GM12878 (cell line): ENCODE results near the gene THRAP3. TPM values are rescaled to one million over a fixed set of nuclear protein-coding genes. Genes with fewer than 3 reads are reported as not detected.

Experiments
- ATF2 ChIP-seq: IDR thresholded peaks from 2 replicates; pipeline ENCODE4 v1.6.1; 2012; ENCODE audit warnings: low read length, inconsistent platforms
- BACH1 ChIP-seq: fragments of 450-650 bp; IDR thresholded peaks from 2 replicates; pipeline ENCODE4 v1.6.1; 2017; ENCODE audit warnings: mild to moderate bottlenecking, borderline replicate concordance
- CBX3 ChIP-seq: fragments of 200-600 bp; sonication (generic); IDR thresholded peaks from 2 replicates; pipeline ENCODE4 v1.6.1; 2016; ENCODE audit warnings: low read depth, borderline replicate concordance
- CBX5 ChIP-seq: sonication (generic); IDR thresholded peaks from 2 replicates; pipeline ENCODE4 v1.6.1; 2016; ENCODE audit warnings: low read depth, moderate library complexity, mild to moderate bottlenecking, inconsistent platforms
- CEBPB ChIP-seq, 2 experiments: fragments of 150-350 bp in 1 of 2; IDR thresholded peaks; 2 replicates each; pipeline ENCODE4 v1.6.1; 2012 to 2014; ENCODE audit warnings: low read depth in 2 of 2, low read length in 2 of 2, borderline replicate concordance in 1 of 2, inconsistent platforms in 1 of 2
- CHD4 ChIP-seq: fragments of 200-600 bp; sonication (generic); IDR thresholded peaks from 2 replicates; pipeline ENCODE4 v1.6.1; 2016; ENCODE audit warnings: mild to moderate bottlenecking
- CREB1 ChIP-seq: IDR thresholded peaks from 2 replicates; pipeline ENCODE4 v1.6.1; 2012; ENCODE audit warnings: low read depth, mild to moderate bottlenecking, inconsistent platforms
- DPF2 ChIP-seq: fragments of 450-650 bp; IDR thresholded peaks from 2 replicates; pipeline ENCODE4 v1.6.1; 2017; ENCODE audit warnings: mild to moderate bottlenecking
- E2F4 ChIP-seq: IDR thresholded peaks from 2 replicates; pipeline ENCODE4 v1.6.1; 2012; ENCODE audit warnings: low read depth, low read length, improper control_type of control experiment
- GABPA ChIP-seq: IDR thresholded peaks from 2 replicates; pipeline ENCODE4 v1.6.1; 2014; ENCODE audit warnings: antibody characterized with exemption, low read depth, mild to moderate bottlenecking, inconsistent platforms
- HDGF ChIP-seq: fragments of 450-650 bp; IDR thresholded peaks from 2 replicates; pipeline ENCODE4 v1.6.1; 2016; ENCODE audit warnings: antibody characterized with exemption
- IKZF2 ChIP-seq, 2 experiments: fragments of 450-650 bp; IDR thresholded peaks; 2 replicates each; pipeline ENCODE4 v1.6.1; 2017; ENCODE audit warnings: mild to moderate bottlenecking in 2 of 2, moderate library complexity in 2 of 2
- IRF4 ChIP-seq: IDR thresholded peaks from 2 replicates; pipeline ENCODE4 v1.6.1; 2011; ENCODE audit warnings: low read depth, low read length
- KLF5 ChIP-seq: fragments of 450-650 bp; IDR thresholded peaks from 2 replicates; pipeline ENCODE4 v1.6.1; 2014; ENCODE audit warnings: mild to moderate bottlenecking; ENCODE audit not compliant: partially characterized antibody
- NFIC ChIP-seq: IDR thresholded peaks from 2 replicates; pipeline ENCODE4 v1.6.1; 2012; ENCODE audit warnings: low read depth, mild to moderate bottlenecking, inconsistent platforms, low read length, moderate library complexity
- NR2F1 ChIP-seq: fragments of 450-650 bp; conservative IDR thresholded peaks from 2 replicates; pipeline ENCODE4 v1.6.1; 2017; ENCODE audit warnings: mild to moderate bottlenecking
- PAX5 ChIP-seq: IDR thresholded peaks from 2 replicates; pipeline ENCODE4 v1.6.1; 2011; ENCODE audit warnings: low read depth, low read length, borderline replicate concordance
- POLR2AphosphoS2 ChIP-seq: IDR thresholded peaks from 2 replicates; pipeline ENCODE4 v1.6.1; 2011; ENCODE audit warnings: low read depth, mild to moderate bottlenecking, low read length, improper control_type of control experiment, moderate library complexity
- POLR2AphosphoS5 ChIP-seq: IDR thresholded peaks from 2 replicates; pipeline ENCODE4 v1.6.1; 2011; ENCODE audit warnings: mild to moderate bottlenecking, low read length, inconsistent platforms
- RELA ChIP-seq: fragments of 450-650 bp; IDR thresholded peaks from 2 replicates; pipeline ENCODE4 v1.8.0; 2014; ENCODE audit warnings: borderline replicate concordance; ENCODE audit not compliant: partially characterized antibody
- SMARCA5 ChIP-seq: fragments of 450-650 bp; IDR thresholded peaks from 2 replicates; pipeline ENCODE4 v1.6.1; 2017; ENCODE audit warnings: mild to moderate bottlenecking
- STAT1 ChIP-seq: fragments of 450-650 bp; conservative IDR thresholded peaks from 2 replicates; pipeline ENCODE4 v1.6.1; 2014; ENCODE audit warnings: antibody characterized with exemption, mild to moderate bottlenecking
- YY1 ChIP-seq: IDR thresholded peaks from 2 replicates; pipeline ENCODE4 v1.6.1; 2011; ENCODE audit warnings: low read depth, mild to moderate bottlenecking, low read length
- ZNF217 ChIP-seq: fragments of 450-650 bp; IDR thresholded peaks from 2 replicates; pipeline ENCODE4 v1.6.1; 2017; ENCODE audit warnings: antibody characterized with exemption, mild to moderate bottlenecking
- ZNF24 ChIP-seq: fragments of 450-650 bp; IDR thresholded peaks from 2 replicates; pipeline ENCODE4 v1.6.1; 2017; ENCODE audit warnings: antibody characterized with exemption, mild to moderate bottlenecking
- ZNF274 ChIP-seq: IDR thresholded peaks from one replicate; pipeline ENCODE4 v1.8.0; 2011; ENCODE audit not compliant: insufficient read length, insufficient read depth
- ZNF384 ChIP-seq: IDR thresholded peaks from 2 replicates; pipeline ENCODE4 v1.6.1; 2012; ENCODE audit warnings: low read depth, mild to moderate bottlenecking, low read length, improper control_type of control experiment, borderline replicate concordance
- ZSCAN29 ChIP-seq: fragments of 450-650 bp; IDR thresholded peaks from 2 replicates; pipeline ENCODE4 v1.6.1; 2017; ENCODE audit warnings: mild to moderate bottlenecking, moderate library complexity
- ZZZ3 ChIP-seq: IDR thresholded peaks from 2 replicates; pipeline ENCODE4 v1.6.1; 2011; ENCODE audit warnings: low read depth; ENCODE audit not compliant: control insufficient read depth, insufficient read length
- polyA plus RNA-seq, 11 experiments: library from polyadenylated mRNA; depleted of rRNA in 4 of 11; unstranded in 6 of 11; stranded (reverse) in 5 of 11; fragments of >200 nt; fragmentation: Nextera tagmentation in 4 of 11; fragmentation: Illumina TruSeq in 1 of 11; extraction: Ambion mirVana in 4 of 11; extraction: Trizol in 1 of 11; gene quantifications; 1 replicate in 1 of 11; 2 replicates in 10 of 11; pipeline versions ENCODE4 v1.2.1 to v1.2.3, GENCODE V29; 2011 to 2016; ENCODE audit warnings: inconsistent platforms in 2 of 11, missing spikeins in 2 of 11, low read depth in 1 of 11
- total RNA-seq, 4 experiments: library from RNA; depleted of rRNA in 3 of 4; stranded (reverse); fragments of >200 nt in 3 of 4; fragmentation: Illumina TruSeq in 1 of 4; extraction: Trizol in 1 of 4; gene quantifications; 2 replicates each; pipeline versions ENCODE4 v1.2.1 to v1.2.3, GENCODE V29; 2013 to 2021
- TF ChIP-seq, protein P1 (sequence below): fragments of 450-650 bp; IDR thresholded peaks from 2 replicates; pipeline ENCODE4 v1.6.1; 2018; ENCODE audit warnings: mild to moderate bottlenecking, low read depth, moderate library complexity; ENCODE audit not compliant: partially characterized antibody

Gene THRAP3
- total and polyA plus RNA-seq, 10 of the 15 experiments (the other 5 are each of a cell fraction or from before 2014, with no cell fraction given) = 76.3 to 173 (median 136) TPM

GRCh38 chr1:36306902-36307456, 82.7 kb downstream of the THRAP3 start (continued):
- TF ChIP-seq E2F4 = no peak
- TF ChIP-seq IRF4 = no peak
- TF ChIP-seq ZSCAN29 = no peak
- TF ChIP-seq ZNF24 = no peak
- no peak for TF ChIP-seq STAT1
- no peak for TF ChIP-seq CBX5
- no peak for TF ChIP-seq RELA
- TF ChIP-seq GABPA = no peak
- TF ChIP-seq SMARCA5 = no peak
- TF ChIP-seq DPF2 = no peak
- TF ChIP-seq ZNF384 = no peak
- no peak for TF ChIP-seq CEBPB (IDR thresholded peaks at IDR 0.05; ENCODE audit: borderline replicate concordance in 1 of 2, low read depth in 2 of 2, low read length in 2 of 2)
- peak; percentile 91 for TF ChIP-seq POLR2AphosphoS5
- no peak for TF ChIP-seq CHD4
- no peak; the same call in 1 of the 2 replicates for TF ChIP-seq YY1
- TF ChIP-seq BACH1 = peak; percentile 75; the same call in 1 of the 2 replicates
- peak; percentile 16 for TF ChIP-seq KLF5
- TF ChIP-seq PAX5 = 0 out of 2 replicates have a peak, but pooled peaks have one; percentile 30
- TF ChIP-seq CBX3 = no peak
- TF ChIP-seq NR2F1 = no peak
- TF ChIP-seq, protein P1, sequence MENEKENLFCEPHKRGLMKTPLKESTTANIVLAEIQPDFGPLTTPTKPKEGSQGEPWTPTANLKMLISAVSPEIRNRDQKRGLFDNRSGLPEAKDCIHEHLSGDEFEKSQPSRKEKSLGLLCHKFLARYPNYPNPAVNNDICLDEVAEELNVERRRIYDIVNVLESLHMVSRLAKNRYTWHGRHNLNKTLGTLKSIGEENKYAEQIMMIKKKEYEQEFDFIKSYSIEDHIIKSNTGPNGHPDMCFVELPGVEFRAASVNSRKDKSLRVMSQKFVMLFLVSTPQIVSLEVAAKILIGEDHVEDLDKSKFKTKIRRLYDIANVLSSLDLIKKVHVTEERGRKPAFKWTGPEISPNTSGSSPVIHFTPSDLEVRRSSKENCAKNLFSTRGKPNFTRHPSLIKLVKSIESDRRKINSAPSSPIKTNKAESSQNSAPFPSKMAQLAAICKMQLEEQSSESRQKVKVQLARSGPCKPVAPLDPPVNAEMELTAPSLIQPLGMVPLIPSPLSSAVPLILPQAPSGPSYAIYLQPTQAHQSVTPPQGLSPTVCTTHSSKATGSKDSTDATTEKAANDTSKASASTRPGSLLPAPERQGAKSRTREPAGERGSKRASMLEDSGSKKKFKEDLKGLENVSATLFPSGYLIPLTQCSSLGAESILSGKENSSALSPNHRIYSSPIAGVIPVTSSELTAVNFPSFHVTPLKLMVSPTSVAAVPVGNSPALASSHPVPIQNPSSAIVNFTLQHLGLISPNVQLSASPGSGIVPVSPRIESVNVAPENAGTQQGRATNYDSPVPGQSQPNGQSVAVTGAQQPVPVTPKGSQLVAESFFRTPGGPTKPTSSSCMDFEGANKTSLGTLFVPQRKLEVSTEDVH = no peak
- TF ChIP-seq ZNF217 = no peak
- TF ChIP-seq NFIC = no peak
- TF ChIP-seq ZZZ3 = no peak
- TF ChIP-seq IKZF2 (IDR thresholded peaks at IDR 0.05) = no peak; a peak in 1 of 4 replicates
- no peak for TF ChIP-seq ATF2
- TF ChIP-seq CREB1 = peak; percentile 27; the same call in 1 of the 2 replicates
- TF ChIP-seq HDGF = peak; percentile 86; the same call in 1 of the 2 replicates
- TF ChIP-seq POLR2AphosphoS2 = peak; percentile 75
- TF ChIP-seq ZNF274 = no peak
